ENCODE data around the gene RASL10A. TPM values are rescaled to one million over a fixed set of nuclear protein-coding genes. Genes with fewer than 3 reads are reported as not detected.

Gene RASL10A
- total and polyA plus RNA-seq, 2 donors, result 0.47 to 7.8 TPM

DNA sequence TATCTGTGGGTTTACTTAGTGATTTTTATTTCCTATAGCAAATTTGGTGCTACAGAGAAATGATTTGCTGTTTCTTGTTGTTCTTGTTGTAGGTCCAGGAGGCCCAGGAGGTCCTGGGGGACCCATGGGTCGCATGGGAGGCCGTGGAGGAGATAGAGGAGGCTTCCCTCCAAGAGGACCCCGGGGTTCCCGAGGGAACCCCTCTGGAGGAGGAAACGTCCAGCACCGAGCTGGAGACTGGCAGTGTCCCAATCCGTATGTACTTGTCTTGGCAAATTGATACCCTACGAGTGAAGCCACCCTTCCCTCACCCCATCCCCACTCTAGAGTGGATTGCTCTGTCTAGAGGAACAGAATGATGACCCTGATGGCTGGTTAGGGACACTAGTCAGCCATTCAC, 16.9 kb downstream of the RASL10A start:
- H3K36me3 ChIP-seq (ENCODE audit: control insufficient read depth in 2 of 2, insufficient read depth in 2 of 2, low read length in 1 of 2), result peaks cover 72% of the 10 kb centered on the region in 2 donors
- no peak for DNase-seq (ENCODE audit: low read depth in 6 of 9, low spot score in 9 of 9)
- no peaks in the 10 kb centered on the region for H3K9me3 ChIP-seq (ENCODE audit: control insufficient read depth in 2 of 2, insufficient read depth in 1 of 2, low read length in 1 of 2)
- H3K27ac ChIP-seq (ENCODE audit: low read depth in 1 of 2, low read length in 1 of 2), result no peak overlapping the region
- no peaks in the 10 kb centered on the region for H3K4me1 ChIP-seq (ENCODE audit: control insufficient read depth in 2 of 2, insufficient read depth in 2 of 2, low read length in 2 of 2)
- no peak overlapping the region for H3K4me3 ChIP-seq (ENCODE audit: low read length in 2 of 2)
- 95% methylated on average over 8 of the region's 8 CpGs for WGBS
- H3K27me3 ChIP-seq (ENCODE audit: control insufficient read depth in 2 of 2, insufficient read depth in 1 of 2, low read length in 1 of 2), result no peaks in the 10 kb centered on the region

GRCh38 chr22:29292379-29292778, 23.1 kb downstream of the RASL10A start:
- no peak overlapping the region for H3K27ac ChIP-seq (ENCODE audit: low read depth in 1 of 2, low read length in 1 of 2)
- H3K36me3 ChIP-seq (ENCODE audit: control insufficient read depth in 2 of 2, insufficient read depth in 2 of 2, low read length in 1 of 2), result peaks cover 74 to 96% of the 10 kb centered on the region in 2 donors
- DNase-seq (ENCODE audit: low read depth in 6 of 9, low spot score in 9 of 9), result no peak
- no peaks in the 10 kb centered on the region for H3K4me1 ChIP-seq (ENCODE audit: control insufficient read depth in 2 of 2, insufficient read depth in 2 of 2, low read length in 2 of 2)
- no peak overlapping the region for H3K4me3 ChIP-seq (ENCODE audit: low read length in 2 of 2)
- H3K9me3 ChIP-seq (ENCODE audit: control insufficient read depth in 2 of 2, insufficient read depth in 1 of 2, low read length in 1 of 2), result no peaks in the 10 kb centered on the region
- H3K27me3 ChIP-seq (ENCODE audit: control insufficient read depth in 2 of 2, insufficient read depth in 1 of 2, low read length in 1 of 2), result no peaks in the 10 kb centered on the region

DNA sequence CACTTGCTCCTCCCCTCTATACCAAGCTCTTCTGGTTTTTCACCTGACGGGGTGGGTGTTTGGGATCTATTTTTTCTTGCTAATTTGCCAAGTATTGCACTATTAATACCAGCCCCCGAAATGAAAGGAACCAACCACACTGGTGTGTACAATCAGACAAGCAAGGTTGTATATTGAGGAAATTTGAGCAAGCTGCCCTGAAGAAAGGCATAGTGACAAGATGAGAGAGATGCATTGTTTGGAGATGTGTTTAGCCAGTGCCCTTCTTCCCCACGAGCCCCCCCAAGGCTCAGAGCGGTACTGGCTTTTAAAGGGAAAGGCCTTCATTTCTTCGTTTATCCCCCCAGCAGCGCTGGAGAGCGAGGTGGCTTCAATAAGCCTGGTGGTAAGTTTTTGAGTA, 24.3 kb downstream of the RASL10A start:
- no peaks in the 10 kb centered on the region for H3K27me3 ChIP-seq (ENCODE audit: control insufficient read depth in 2 of 2, insufficient read depth in 1 of 2, low read length in 1 of 2)
- H3K4me3 ChIP-seq (ENCODE audit: low read length in 2 of 2), result no peak overlapping the region
- no peak for DNase-seq (ENCODE audit: low read depth in 6 of 9, low spot score in 9 of 9)
- no peaks in the 10 kb centered on the region for H3K9me3 ChIP-seq (ENCODE audit: control insufficient read depth in 2 of 2, insufficient read depth in 1 of 2, low read length in 1 of 2)
- no peaks in the 10 kb centered on the region for H3K4me1 ChIP-seq (ENCODE audit: control insufficient read depth in 2 of 2, insufficient read depth in 2 of 2, low read length in 2 of 2)
- no peak overlapping the region for H3K27ac ChIP-seq (ENCODE audit: low read depth in 1 of 2, low read length in 1 of 2)
- peaks cover 73 to 94% of the 10 kb centered on the region in 2 donors for H3K36me3 ChIP-seq (ENCODE audit: control insufficient read depth in 2 of 2, insufficient read depth in 2 of 2, low read length in 1 of 2)
- 96% methylated on average over 7 of the region's 7 CpGs for WGBS

GRCh38 chr22:29290061-29290460, 25.4 kb downstream of the RASL10A start:
- Histone ChIP-seq H3K27ac (ENCODE audit: low read depth in 1 of 2, low read length in 1 of 2) (no peak overlapping the region), H3K27me3 (ENCODE audit: control insufficient read depth in 2 of 2, insufficient read depth in 1 of 2, low read length in 1 of 2) (no peaks in the 10 kb centered on the region), H3K4me1 (ENCODE audit: control insufficient read depth in 2 of 2, insufficient read depth in 2 of 2, low read length in 2 of 2) (no peaks in the 10 kb centered on the region), H3K36me3 (ENCODE audit: control insufficient read depth in 2 of 2, insufficient read depth in 2 of 2, low read length in 1 of 2) (peaks cover 74 to 93% of the 10 kb centered on the region in 2 donors), H3K4me3 (ENCODE audit: low read length in 2 of 2) (no peak overlapping the region), H3K9me3 (ENCODE audit: control insufficient read depth in 2 of 2, insufficient read depth in 1 of 2, low read length in 1 of 2) (no peaks in the 10 kb centered on the region)
- no peak for DNase-seq (ENCODE audit: low read depth in 6 of 9, low spot score in 9 of 9)
- 92% methylated on average over 5 of the region's 5 CpGs for WGBS

GRCh38 chr22:29288837-29289236, 26.7 kb downstream of the RASL10A start:
- H3K36me3 ChIP-seq (ENCODE audit: control insufficient read depth in 2 of 2, insufficient read depth in 2 of 2, low read length in 1 of 2), result peaks cover 71 to 93% of the 10 kb centered on the region in 2 donors
- no peak overlapping the region for H3K27ac ChIP-seq (ENCODE audit: low read depth in 1 of 2, low read length in 1 of 2)
- WGBS, result 86% methylated on average over 2 of the region's 2 CpGs
- no peaks in the 10 kb centered on the region for H3K4me1 ChIP-seq (ENCODE audit: control insufficient read depth in 2 of 2, insufficient read depth in 2 of 2, low read length in 2 of 2)
- no peak overlapping the region for H3K4me3 ChIP-seq (ENCODE audit: low read length in 2 of 2)
- no peaks in the 10 kb centered on the region for H3K9me3 ChIP-seq (ENCODE audit: control insufficient read depth in 2 of 2, insufficient read depth in 1 of 2, low read length in 1 of 2)
- no peak for DNase-seq (ENCODE audit: low read depth in 6 of 9, low spot score in 9 of 9)
- no peaks in the 10 kb centered on the region for H3K27me3 ChIP-seq (ENCODE audit: control insufficient read depth in 2 of 2, insufficient read depth in 1 of 2, low read length in 1 of 2)

DNA sequence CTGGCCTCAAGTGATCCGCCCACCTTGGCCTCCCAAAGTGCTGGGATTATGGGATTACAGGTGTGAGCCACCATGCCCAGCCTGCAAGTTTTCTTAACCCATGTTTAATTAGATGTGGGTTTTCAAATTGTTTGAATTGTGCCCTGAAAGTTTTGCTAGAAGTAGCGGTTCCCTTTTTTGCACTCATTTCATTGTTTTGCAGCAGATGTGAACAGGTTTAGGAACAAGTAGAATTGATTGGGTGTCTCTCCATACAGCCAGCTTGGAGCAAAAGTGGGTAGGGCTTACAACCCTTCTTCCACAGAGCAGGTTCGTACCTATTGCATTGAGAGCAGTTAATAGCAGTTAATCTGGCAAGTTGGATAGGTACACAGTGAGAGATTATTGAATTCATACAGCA, 31.3 kb downstream of the RASL10A start:
- no peak for DNase-seq (ENCODE audit: low read depth in 6 of 9, low spot score in 9 of 9)
- H3K27ac ChIP-seq (ENCODE audit: low read depth in 1 of 2, low read length in 1 of 2), result no peak overlapping the region
- no peak overlapping the region for H3K4me3 ChIP-seq (ENCODE audit: low read length in 2 of 2)
- no peaks in the 10 kb centered on the region for H3K9me3 ChIP-seq (ENCODE audit: control insufficient read depth in 2 of 2, insufficient read depth in 1 of 2, low read length in 1 of 2)
- no peaks in the 10 kb centered on the region for H3K4me1 ChIP-seq (ENCODE audit: control insufficient read depth in 2 of 2, insufficient read depth in 2 of 2, low read length in 2 of 2)
- 100% methylated on average over 3 of the region's 3 CpGs for WGBS
- peaks cover 81 to 86% of the 10 kb centered on the region in 2 donors for H3K36me3 ChIP-seq (ENCODE audit: control insufficient read depth in 2 of 2, insufficient read depth in 2 of 2, low read length in 1 of 2)
- no peaks in the 10 kb centered on the region for H3K27me3 ChIP-seq (ENCODE audit: control insufficient read depth in 2 of 2, insufficient read depth in 1 of 2, low read length in 1 of 2)

GRCh38 chr22:29277927-29278326, 37.6 kb downstream of the RASL10A start:
- DNase-seq (ENCODE audit: low read depth in 6 of 9, low spot score in 9 of 9), result no peak
- no peaks in the 10 kb centered on the region for H3K27me3 ChIP-seq (ENCODE audit: control insufficient read depth in 2 of 2, insufficient read depth in 1 of 2, low read length in 1 of 2)
- no peak overlapping the region for H3K4me3 ChIP-seq (ENCODE audit: low read length in 2 of 2)
- no peak overlapping the region for H3K27ac ChIP-seq (ENCODE audit: low read depth in 1 of 2, low read length in 1 of 2)
- H3K36me3 ChIP-seq (ENCODE audit: control insufficient read depth in 2 of 2, insufficient read depth in 2 of 2, low read length in 1 of 2), result peaks cover 59 to 88% of the 10 kb centered on the region in 2 donors
- no peaks in the 10 kb centered on the region for H3K4me1 ChIP-seq (ENCODE audit: control insufficient read depth in 2 of 2, insufficient read depth in 2 of 2, low read length in 2 of 2)
- WGBS, result 77% methylated on average over 1 of the region's 1 CpG
- H3K9me3 ChIP-seq (ENCODE audit: control insufficient read depth in 2 of 2, insufficient read depth in 1 of 2, low read length in 1 of 2), result no peaks in the 10 kb centered on the region

GRCh38 chr22:29275819-29276565, 39.5 kb downstream of the RASL10A start:
- Histone ChIP-seq H3K4me1 (ENCODE audit: control insufficient read depth in 2 of 2, insufficient read depth in 2 of 2, low read length in 2 of 2) (peaks cover 0 to 7% of the 10 kb centered on the region in 2 donors), H3K27ac (ENCODE audit: low read depth in 1 of 2, low read length in 1 of 2) (no peak overlapping the region), H3K27me3 (ENCODE audit: control insufficient read depth in 2 of 2, insufficient read depth in 1 of 2, low read length in 1 of 2) (no peaks in the 10 kb centered on the region), H3K36me3 (ENCODE audit: control insufficient read depth in 2 of 2, insufficient read depth in 2 of 2, low read length in 1 of 2) (peaks cover 45 to 89% of the 10 kb centered on the region in 2 donors), H3K9me3 (ENCODE audit: control insufficient read depth in 2 of 2, insufficient read depth in 1 of 2, low read length in 1 of 2) (no peaks in the 10 kb centered on the region), H3K4me3 (ENCODE audit: low read length in 2 of 2) (no peak overlapping the region)
- no peak for DNase-seq (ENCODE audit: low read depth in 6 of 9, low spot score in 9 of 9)
- WGBS, result 95% methylated on average over 3 of the region's 3 CpGs

DNA sequence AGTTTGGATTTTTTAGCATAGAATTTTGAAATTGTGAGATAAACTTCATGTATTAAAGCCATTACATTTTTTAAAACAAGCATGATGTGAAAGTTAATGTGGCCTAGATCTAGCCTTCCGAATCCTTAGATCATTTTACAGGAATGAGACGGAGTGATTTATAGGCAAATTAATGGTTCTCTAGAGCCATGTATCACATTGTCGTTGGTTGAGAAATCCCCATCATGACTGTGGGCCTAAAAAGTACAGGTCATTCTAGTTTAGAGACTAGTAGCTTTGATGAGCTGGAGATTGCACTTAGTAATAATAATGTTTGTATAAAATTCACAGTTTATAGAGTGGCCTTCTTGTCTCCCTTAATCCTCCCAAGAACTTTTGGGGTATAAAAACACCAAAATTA, 40.3 kb downstream of the RASL10A start:
- no peaks in the 10 kb centered on the region for H3K27me3 ChIP-seq (ENCODE audit: control insufficient read depth in 2 of 2, insufficient read depth in 1 of 2, low read length in 1 of 2)
- WGBS, result 96% methylated on average over 3 of the region's 3 CpGs
- peaks cover 6 to 14% of the 10 kb centered on the region in 2 donors for H3K4me1 ChIP-seq (ENCODE audit: control insufficient read depth in 2 of 2, insufficient read depth in 2 of 2, low read length in 2 of 2)
- H3K4me3 ChIP-seq (ENCODE audit: low read length in 2 of 2), result no peak overlapping the region
- H3K36me3 ChIP-seq (ENCODE audit: control insufficient read depth in 2 of 2, insufficient read depth in 2 of 2, low read length in 1 of 2), result peaks cover 39 to 92% of the 10 kb centered on the region in 2 donors
- H3K27ac ChIP-seq (ENCODE audit: low read depth in 1 of 2, low read length in 1 of 2), result no peak overlapping the region
- no peak for DNase-seq (ENCODE audit: low read depth in 6 of 9, low spot score in 9 of 9)
- no peaks in the 10 kb centered on the region for H3K9me3 ChIP-seq (ENCODE audit: control insufficient read depth in 2 of 2, insufficient read depth in 1 of 2, low read length in 1 of 2)
